GM18867 (cell line): ENCODE results near the gene TBC1D4.
A peak's percentile ranks its signal among the peaks of the same experiment; 100 is the strongest.
"Not testable (repeated sequence)": the region's sequence is repeated elsewhere in the genome, so short reads cannot be mapped to it uniquely, and the experiment has no call there.

ENCODE experiments used
- ATAC-seq: cut with Tn5 transposase; IDR thresholded peaks from one replicate; pipeline ENCODE4 v1.9.1; 2021; ENCODE audit warnings: mild to moderate bottlenecking, moderate library complexity; ENCODE audit not compliant: unreplicated experiment

TBC1D4 gene

GRCh38 chr13:75365724-75366173, 116.2 kb downstream of the TBC1D4 start:
- peak; percentile 96 for ATAC-seq

GRCh38 chr13:75364131-75364713, 117.7 kb downstream of the TBC1D4 start:
- no peak for ATAC-seq

- no peak for ATAC-seq
Measured at GRCh38 chr13:75363371-75363770, 118.6 kb downstream of the TBC1D4 start.

GRCh38 chr13:75362026-75362425, 119.9 kb downstream of the TBC1D4 start:
- no peak for ATAC-seq

- ATAC-seq = no peak
Measured at GRCh38 chr13:75360170-75360569, 121.8 kb downstream of the TBC1D4 start.

GRCh38 chr13:75359266-75359665, 122.7 kb downstream of the TBC1D4 start:
- ATAC-seq = no peak

- peak; percentile 80 for ATAC-seq
Measured at GRCh38 chr13:75357576-75358289, 124.2 kb downstream of the TBC1D4 start.

GRCh38 chr13:75356421-75356820, 125.5 kb downstream of the TBC1D4 start:
- ATAC-seq = no peak

GRCh38 chr13:75355609-75356008, 126.4 kb downstream of the TBC1D4 start:
- no peak for ATAC-seq

GRCh38 chr13:75353781-75354193, 128.2 kb downstream of the TBC1D4 start:
- peak; percentile 93 for ATAC-seq

GRCh38 chr13:75352641-75353327, 129.2 kb downstream of the TBC1D4 start:
- no peak for ATAC-seq

GRCh38 chr13:75351538-75351937, 130.4 kb downstream of the TBC1D4 start:
- ATAC-seq = not testable (repeated sequence)

GRCh38 chr13:75347925-75348324, 134.0 kb downstream of the TBC1D4 start:
- no peak for ATAC-seq

GRCh38 chr13:75347457-75347856, 134.5 kb downstream of the TBC1D4 start:
- ATAC-seq = no peak

GRCh38 chr13:75345193-75345592, 136.8 kb downstream of the TBC1D4 start:
- no peak for ATAC-seq

GRCh38 chr13:75341028-75341427, 140.9 kb downstream of the TBC1D4 start:
- ATAC-seq = peak; percentile 98

- no peak for ATAC-seq
Measured at GRCh38 chr13:75339635-75340374, 142.2 kb downstream of the TBC1D4 start.

GRCh38 chr13:75334634-75335447, 147.1 kb downstream of the TBC1D4 start:
- peak; percentile 47 for ATAC-seq

- ATAC-seq = no peak
Measured at GRCh38 chr13:75333103-75333502, 148.9 kb downstream of the TBC1D4 start.

- no peak for ATAC-seq
Measured at GRCh38 chr13:75331792-75332349, 150.1 kb downstream of the TBC1D4 start.
